CD4-positive, CD25-positive, alpha-beta regulatory T cell (primary cell): Measurements from ENCODE around the gene MAEL. TPM values are rescaled to one million over a fixed set of nuclear protein-coding genes. Genes with fewer than 3 reads are reported as not detected.

Source experiments
- ATAC-seq, 2 donors: fragments of 150-1000 bp; cut with Tn5 transposase; one replicate each; pipeline ENCODE4 v1.10.0; 2021; ENCODE audit warnings: low read depth in 2 of 2, moderate number of reproducible peaks in 2 of 2, moderate library complexity in 1 of 2
- DNase-seq, 3 donors: peaks; one replicate each; pipeline versions ENCODE4 v3.0.0 to v3.0.0-alpha.2; 2012 to 2022; ENCODE audit warnings: mixed read lengths in 1 of 3
- H3K27ac ChIP-seq: one replicate; pipeline ENCODE4 v1.7.0; 2013; ENCODE audit warnings: mild to moderate bottlenecking, low read length; ENCODE audit not compliant: insufficient read depth, poor library complexity, severe bottlenecking
- H3K27me3 ChIP-seq: one replicate; pipeline ENCODE4 v1.7.0; 2013; ENCODE audit warnings: low read length; ENCODE audit not compliant: control insufficient read depth, insufficient read depth
- H3K36me3 ChIP-seq: one replicate; pipeline ENCODE4 v1.7.0; 2013; ENCODE audit warnings: mild to moderate bottlenecking, low read length, moderate library complexity; ENCODE audit not compliant: control insufficient read depth, insufficient read depth
- H3K4me1 ChIP-seq: 2 replicates; pipeline ENCODE4 v1.7.0; 2013; ENCODE audit warnings: mild to moderate bottlenecking, low read length; ENCODE audit not compliant: insufficient read depth, control insufficient read depth, poor library complexity, severe bottlenecking
- H3K4me3 ChIP-seq: one replicate; pipeline ENCODE4 v1.7.0; 2013; ENCODE audit warnings: low read depth, mild to moderate bottlenecking, low read length, moderate library complexity
- H3K9me3 ChIP-seq, 2 experiments: 1 replicate in 1 of 2; 2 replicates in 1 of 2; pipeline ENCODE4 v1.7.0; 2013; ENCODE audit warnings: low read length in 2 of 2, mild to moderate bottlenecking in 1 of 2, moderate library complexity in 1 of 2; ENCODE audit not compliant: control insufficient read depth in 2 of 2
- H3K27ac Mint-ChIP-seq, 3 donors: one replicate each; pipeline ENCODE4 v1.8.0; 2020 to 2022; ENCODE audit warnings: mild to moderate bottlenecking in 3 of 3, mixed read lengths in 3 of 3, moderate library complexity in 2 of 3
- H3K27me3 Mint-ChIP-seq: one replicate; pipeline ENCODE4 v1.8.0; 2022; ENCODE audit warnings: mild to moderate bottlenecking, mixed read lengths
- H3K36me3 Mint-ChIP-seq: one replicate; pipeline ENCODE4 v1.8.0; 2020; ENCODE audit warnings: mixed read lengths
- H3K4me1 Mint-ChIP-seq, 4 donors: one replicate each; pipeline ENCODE4 v1.8.0; 2020 to 2022; ENCODE audit warnings: mixed read lengths in 4 of 4, mild to moderate bottlenecking in 1 of 4
- H3K4me3 Mint-ChIP-seq, 4 donors: one replicate each; pipeline ENCODE4 v1.8.0; 2020 to 2022; ENCODE audit warnings: mild to moderate bottlenecking in 4 of 4, mixed read lengths in 4 of 4, moderate library complexity in 3 of 4
- H3K9me3 Mint-ChIP-seq, 7 donors: one replicate each; pipeline ENCODE4 v1.8.0; 2020 to 2022; ENCODE audit warnings: mixed read lengths in 7 of 7, mild to moderate bottlenecking in 3 of 7, moderate library complexity in 2 of 7
- polyA plus RNA-seq, 4 donors: library from polyadenylated mRNA; unstranded; fragments of 300-500 nt; fragmentation: Illumina TruSeq; gene quantifications; one replicate each; pipeline ENCODE4 v1.2.3, GENCODE V29; 2021
- total RNA-seq: library from RNA; stranded (reverse); gene quantifications from one replicate; pipeline ENCODE4 v1.2.3, GENCODE V29; 2022

The MAEL gene
- total and polyA plus RNA-seq, 5 donors from 2014 or later: 0.25 TPM; not detected in 4

- peaks cover 5% of the 10 kb centered on the region for H3K4me1 ChIP-seq
- Mint-ChIP-seq H3K27ac (peak overlapping the region in 1 of 3 donors; percentile 46), H3K4me1 (peaks cover 0 to 10% (median 5%) of the 10 kb centered on the region in 4 donors), H3K36me3 (peaks cover 18% of the 10 kb centered on the region), H3K27me3 (no peaks in the 10 kb centered on the region), H3K9me3 (no peaks in the 10 kb centered on the region), H3K4me3 (no peak overlapping the region)
- no peak overlapping the region for H3K4me3 ChIP-seq
- no peaks in the 10 kb centered on the region for H3K27me3 ChIP-seq
- ATAC-seq (no peak), DNase-seq (no peak)
- no peak overlapping the region for H3K27ac ChIP-seq
- H3K9me3 ChIP-seq: no peaks in the 10 kb centered on the region
- H3K36me3 ChIP-seq: peaks cover 28% of the 10 kb centered on the region
Observed at GRCh38 chr1:167059809-167060107, 70.7 kb downstream of the MAEL start.

GRCh38 chr1:167060141-167061072 is 71.3 kb downstream of the MAEL start:
- H3K27ac Mint-ChIP-seq: no peak overlapping the region
- no peaks in the 10 kb centered on the region for H3K27me3 Mint-ChIP-seq

GRCh38 chr1:167061073-167061464 is 72.0 kb downstream of the MAEL start:
- no peaks in the 10 kb centered on the region for H3K27me3 Mint-ChIP-seq

More at GRCh38 chr1:167060141-167061072, 71.3 kb downstream of the MAEL start:
- Mint-ChIP-seq H3K4me3 (no peak overlapping the region), H3K9me3 (no peaks in the 10 kb centered on the region), H3K4me1 (peaks cover 0 to 10% (median 5%) of the 10 kb centered on the region in 4 donors), H3K36me3 (peaks cover 18% of the 10 kb centered on the region)
- peaks cover 22% of the 10 kb centered on the region for H3K36me3 ChIP-seq
- H3K27ac ChIP-seq: no peak overlapping the region
- ATAC-seq: no peak
- no peaks in the 10 kb centered on the region for H3K27me3 ChIP-seq
- H3K4me3 ChIP-seq: no peak overlapping the region
- no peaks in the 10 kb centered on the region for H3K9me3 ChIP-seq
- H3K4me1 ChIP-seq: peaks cover 5% of the 10 kb centered on the region
- no peak for DNase-seq

GRCh38 chr1:167064621-167065020 is 75.5 kb downstream of the MAEL start:
- Histone ChIP-seq H3K27ac (no peak overlapping the region), H3K27me3 (no peaks in the 10 kb centered on the region), H3K36me3 (peaks cover 19% of the 10 kb centered on the region), H3K9me3 (no peaks in the 10 kb centered on the region), H3K4me3 (no peak overlapping the region), H3K4me1 (peaks cover 4% of the 10 kb centered on the region)
- ATAC-seq (no peak), DNase-seq (no peak)
- Mint-ChIP-seq H3K4me1 (peaks cover under 1 to 14% (median 4%) of the 10 kb centered on the region in 4 donors), H3K36me3 (peaks cover 33% of the 10 kb centered on the region), H3K4me3 (no peak overlapping the region), H3K9me3 (no peaks in the 10 kb centered on the region), H3K27me3 (no peaks in the 10 kb centered on the region), H3K27ac (peak overlapping the region in 1 of 3 donors; percentile 52)

More at GRCh38 chr1:167061073-167061464, 72.0 kb downstream of the MAEL start:
- H3K27ac ChIP-seq: no peak overlapping the region
- no peaks in the 10 kb centered on the region for H3K27me3 ChIP-seq
- peaks cover 5% of the 10 kb centered on the region for H3K4me1 ChIP-seq
- DNase-seq (no peak), ATAC-seq (no peak)
- Mint-ChIP-seq H3K4me3 (no peak overlapping the region), H3K9me3 (no peaks in the 10 kb centered on the region), H3K4me1 (peaks cover 0 to 10% (median 5%) of the 10 kb centered on the region in 4 donors), H3K27ac (no peak overlapping the region), H3K36me3 (peaks cover 18% of the 10 kb centered on the region)
- no peaks in the 10 kb centered on the region for H3K9me3 ChIP-seq
- H3K4me3 ChIP-seq: no peak overlapping the region
- H3K36me3 ChIP-seq: peaks cover 19% of the 10 kb centered on the region

GRCh38 chr1:167065471-167065870 is 76.4 kb downstream of the MAEL start:
- ATAC-seq: no peak
- peaks cover 38% of the 10 kb centered on the region for H3K36me3 Mint-ChIP-seq

GRCh38 chr1:167066333-167067122 is 77.4 kb downstream of the MAEL start:
- H3K9me3 Mint-ChIP-seq: no peaks in the 10 kb centered on the region
- no peak overlapping the region for H3K4me3 ChIP-seq

More at GRCh38 chr1:167065471-167065870, 76.4 kb downstream of the MAEL start:
- no peak overlapping the region for H3K27ac Mint-ChIP-seq
- no peak overlapping the region for H3K27ac ChIP-seq
- H3K27me3 Mint-ChIP-seq: no peaks in the 10 kb centered on the region
- no peaks in the 10 kb centered on the region for H3K9me3 ChIP-seq
- H3K27me3 ChIP-seq: no peaks in the 10 kb centered on the region
- peaks cover 4% of the 10 kb centered on the region for H3K4me1 ChIP-seq
- no peak for DNase-seq
- H3K9me3 Mint-ChIP-seq: no peaks in the 10 kb centered on the region
- peaks cover 0 to 13% (median 4%) of the 10 kb centered on the region in 4 donors for H3K4me1 Mint-ChIP-seq
- no peak overlapping the region for H3K4me3 ChIP-seq
- no peak overlapping the region for H3K4me3 Mint-ChIP-seq
- H3K36me3 ChIP-seq: peaks cover 25% of the 10 kb centered on the region

GRCh38 chr1:167067904-167068303 is 78.8 kb downstream of the MAEL start:
- Histone ChIP-seq H3K4me3 (no peak overlapping the region), H3K27me3 (no peaks in the 10 kb centered on the region), H3K9me3 (no peaks in the 10 kb centered on the region), H3K27ac (no peak overlapping the region), H3K36me3 (peaks cover 30% of the 10 kb centered on the region), H3K4me1 (peaks cover 4% of the 10 kb centered on the region)
- ATAC-seq (no peak), DNase-seq (no peak)
- Mint-ChIP-seq H3K9me3 (no peaks in the 10 kb centered on the region), H3K4me1 (peaks cover 0 to 11% (median 5%) of the 10 kb centered on the region in 4 donors), H3K36me3 (peaks cover 33% of the 10 kb centered on the region), H3K27ac (no peak overlapping the region), H3K4me3 (no peak overlapping the region), H3K27me3 (no peaks in the 10 kb centered on the region)

More at GRCh38 chr1:167066333-167067122, 77.4 kb downstream of the MAEL start:
- peaks cover 0 to 11% (median 5%) of the 10 kb centered on the region in 4 donors for H3K4me1 Mint-ChIP-seq
- H3K27ac Mint-ChIP-seq: no peak overlapping the region
- H3K4me1 ChIP-seq: peaks cover 4% of the 10 kb centered on the region
- no peaks in the 10 kb centered on the region for H3K27me3 Mint-ChIP-seq
- peak overlapping the region in 2 of 4 donors; percentile 16 to 48 for H3K4me3 Mint-ChIP-seq
- DNase-seq (peak; percentile 60 to 74 (median 62)), ATAC-seq (peak; percentile 77 to 87)
- no peak overlapping the region for H3K27ac ChIP-seq
- no peaks in the 10 kb centered on the region for H3K27me3 ChIP-seq
- H3K9me3 ChIP-seq: no peaks in the 10 kb centered on the region
- peaks cover 37% of the 10 kb centered on the region for H3K36me3 Mint-ChIP-seq
- peaks cover 31% of the 10 kb centered on the region for H3K36me3 ChIP-seq
